ENCODE measurements around the gene UBAP1.
"Not testable (repeated sequence)": the region's sequence is repeated elsewhere in the genome, so short reads cannot be mapped to it uniquely, and the experiment has no call there.

UBAP1 gene

DNA sequence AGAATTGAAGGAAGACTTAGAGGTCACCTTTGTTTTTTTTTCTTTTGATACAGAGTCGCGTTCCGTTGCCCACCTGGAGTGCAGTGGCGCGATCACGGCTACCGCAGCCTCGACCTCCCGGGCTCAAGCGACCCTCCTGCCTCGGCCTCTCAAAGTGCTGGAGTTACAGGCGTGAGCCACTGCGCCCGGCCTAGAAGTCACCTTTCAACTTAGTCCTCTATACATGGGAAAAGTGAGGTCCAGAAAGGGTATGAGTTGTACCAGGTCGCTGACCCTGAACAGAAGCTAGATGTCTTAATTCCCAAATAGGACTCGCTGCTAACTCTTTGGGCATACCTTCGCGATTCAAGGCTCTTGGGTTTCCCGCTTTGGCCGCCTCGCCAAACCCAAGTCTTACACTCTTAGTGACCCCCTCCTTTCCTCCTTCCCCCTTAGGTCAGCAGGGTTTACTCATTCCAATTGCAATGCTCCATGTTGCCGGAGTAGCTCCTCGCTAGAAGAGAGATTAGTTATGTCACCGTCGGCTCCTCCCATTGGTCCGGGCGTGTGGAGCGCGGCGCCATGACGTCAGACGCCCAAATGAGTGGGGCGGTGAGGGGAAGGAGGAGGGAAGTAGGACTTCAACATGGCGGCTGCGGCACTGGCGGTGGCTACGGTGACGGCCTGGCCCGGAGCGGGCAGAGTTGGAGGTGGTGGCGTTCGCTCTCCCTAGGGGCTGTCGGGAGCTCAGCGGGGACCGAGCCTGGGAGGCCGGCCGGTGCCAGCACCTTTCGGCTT, at the start of gene UBAP1:
Gene UBAP1 (plus strand): TSS at position 608 of the 777 bp plus-strand sequence. CDS start 41,872 bp downstream, outside the sequence.
- DNase-seq: peak; percentile 80

DNA sequence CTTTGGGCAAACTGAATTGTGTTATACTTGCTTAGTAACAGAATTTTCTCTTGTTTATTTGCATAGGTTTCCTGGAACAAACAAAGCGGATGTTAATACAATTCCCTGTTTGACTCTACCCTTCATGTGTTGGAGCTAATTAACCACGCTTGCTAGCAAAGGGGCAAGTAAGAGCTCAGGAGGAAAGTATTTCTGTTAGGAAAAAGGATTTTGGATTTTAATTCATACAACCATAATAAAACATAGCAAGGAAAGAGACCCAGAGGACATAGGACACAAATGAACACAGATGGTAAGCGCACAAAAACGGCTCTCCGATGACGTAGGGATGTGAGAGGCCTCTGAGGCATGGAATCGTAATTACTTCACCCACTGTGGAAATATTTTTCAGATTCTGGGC, 47.3 kb upstream of the UBAP1 start:
- no peak for DNase-seq

DNA sequence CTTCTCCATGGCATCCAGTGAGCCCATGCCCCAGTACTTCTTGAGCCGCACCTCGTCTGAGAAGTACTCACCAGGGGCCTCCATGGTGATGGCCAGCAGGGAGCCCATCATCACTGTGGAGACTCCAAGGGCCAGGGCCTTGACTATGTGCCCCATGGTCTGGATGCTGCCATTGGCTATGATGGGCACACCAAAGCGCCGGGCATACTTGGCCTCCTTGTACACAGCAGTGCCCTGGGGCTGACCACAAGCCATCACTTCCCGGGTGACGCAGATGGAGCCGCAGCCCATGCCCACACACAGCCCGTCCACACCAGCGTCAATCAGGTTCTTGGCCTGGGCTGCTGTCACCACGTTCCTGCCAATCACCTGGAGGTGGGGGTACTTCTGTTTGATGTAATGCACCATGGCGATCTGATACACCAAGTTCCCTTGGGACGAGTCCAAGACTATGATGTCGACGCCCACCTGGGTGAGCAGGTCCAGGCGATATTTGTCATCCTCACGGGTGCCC, 45.4 kb upstream of the UBAP1 start:
- DNase-seq: no peak

DNA sequence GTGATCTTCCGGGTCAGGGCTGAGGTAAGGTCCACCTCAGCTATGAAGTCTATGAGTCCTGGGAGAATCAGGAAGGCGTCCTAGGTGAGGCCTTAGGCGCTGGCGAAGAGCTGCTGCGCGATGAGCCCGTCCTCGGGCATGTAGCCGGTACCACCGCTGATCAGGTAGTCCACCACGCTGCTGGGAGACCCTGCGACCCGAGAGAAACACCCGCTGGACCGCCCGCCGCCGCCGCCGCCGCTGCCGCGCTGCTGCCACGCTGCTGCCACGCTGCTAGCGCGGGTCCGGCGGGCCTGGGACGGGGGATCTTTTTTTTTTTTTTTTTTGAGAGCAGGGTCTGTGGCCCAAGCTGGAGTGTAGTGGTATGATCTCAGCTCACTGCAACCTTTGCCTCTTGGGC, 44.3 kb upstream of the UBAP1 start:
- no peak for DNase-seq

DNA sequence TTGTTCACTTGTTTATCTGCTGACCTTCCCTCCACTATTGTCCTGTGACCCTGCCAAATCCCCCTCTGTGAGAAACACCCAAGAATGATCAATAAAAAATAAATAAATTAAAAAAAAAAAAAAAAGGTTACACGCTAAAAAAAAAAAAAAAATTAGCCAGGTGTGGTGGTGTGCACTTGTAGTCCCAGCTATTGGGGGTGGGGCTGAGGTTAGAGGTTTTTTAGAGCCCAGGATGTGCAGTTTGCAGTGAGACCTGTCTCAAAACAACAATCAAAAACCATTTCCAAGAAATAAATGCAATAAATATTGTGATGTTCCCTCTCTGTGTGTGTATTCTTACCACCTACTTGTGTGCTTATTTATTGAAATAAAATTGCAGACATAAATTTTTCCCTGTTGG, 40.2 kb upstream of the UBAP1 start:
- not testable (repeated sequence) for DNase-seq

DNA sequence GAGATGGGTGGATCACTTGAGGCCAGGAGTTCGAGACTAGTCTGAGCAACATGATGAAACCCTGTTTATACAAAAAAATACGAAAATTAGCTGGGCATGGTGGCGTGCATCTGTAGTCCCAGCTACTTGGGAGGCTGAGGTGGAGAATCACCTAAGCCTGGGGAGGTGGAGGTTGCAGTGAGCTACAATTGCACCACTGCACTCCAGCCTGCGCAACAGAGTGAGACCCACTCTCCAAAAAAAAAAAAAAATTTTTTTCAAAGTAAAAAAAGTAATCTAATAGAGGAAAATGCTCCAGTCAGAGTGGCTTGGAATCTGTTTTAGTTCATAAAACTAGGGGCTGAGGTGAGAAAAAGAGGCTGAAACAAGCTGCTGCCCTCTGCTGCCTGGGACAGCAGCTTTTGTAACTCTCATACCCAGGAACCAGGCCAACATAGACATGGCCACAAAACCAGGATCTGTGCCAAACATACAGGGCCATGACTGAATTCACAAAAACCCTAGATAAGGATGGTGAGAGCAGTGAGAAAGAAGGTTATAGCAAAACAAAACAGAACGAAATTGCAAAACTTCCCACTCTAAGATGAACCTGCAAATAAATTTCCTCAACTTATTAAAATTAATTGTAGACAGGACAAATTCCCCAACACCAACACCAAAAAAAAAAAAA, 39.2 kb upstream of the UBAP1 start:
- DNase-seq: no peak

DNA sequence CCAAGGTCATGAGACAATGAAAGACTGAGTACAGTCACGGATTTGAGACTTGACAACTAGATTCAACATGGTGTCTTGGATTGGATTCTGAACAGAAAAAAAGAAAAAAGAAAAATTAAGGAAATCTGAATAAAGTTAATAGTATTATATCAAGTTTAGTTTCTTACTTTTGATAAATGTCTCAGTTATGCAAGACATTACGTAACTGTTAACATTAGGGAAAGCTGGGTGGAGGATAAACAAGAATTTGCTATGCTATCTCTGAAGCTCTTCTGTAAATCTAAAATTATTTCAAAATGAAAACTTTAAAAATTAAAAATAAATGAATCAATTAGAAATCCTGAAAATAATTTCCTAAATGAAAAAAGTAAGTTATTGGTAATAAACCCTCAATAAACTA, 38.0 kb upstream of the UBAP1 start:
- no peak for DNase-seq

DNA sequence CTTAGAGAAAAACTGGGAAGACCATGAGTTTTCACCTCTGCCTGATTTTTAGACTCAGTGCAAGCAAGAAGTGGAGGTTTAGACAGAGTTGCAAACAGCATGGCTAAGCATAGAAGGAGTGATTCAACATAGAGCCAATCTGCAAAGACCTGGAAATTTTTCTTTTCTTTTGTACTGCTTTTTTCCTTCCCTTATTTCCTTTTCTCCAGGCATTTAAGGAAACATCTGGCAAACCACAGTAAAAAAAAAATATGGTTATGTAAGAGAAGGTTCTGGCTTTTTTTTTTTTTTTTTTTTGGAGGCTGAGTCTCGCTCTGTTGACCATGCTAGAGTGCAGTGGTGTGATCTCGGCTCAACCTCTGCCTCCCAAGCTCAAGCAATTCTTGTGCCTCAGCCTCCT, 35.7 kb upstream of the UBAP1 start:
- DNase-seq: no peak

DNA sequence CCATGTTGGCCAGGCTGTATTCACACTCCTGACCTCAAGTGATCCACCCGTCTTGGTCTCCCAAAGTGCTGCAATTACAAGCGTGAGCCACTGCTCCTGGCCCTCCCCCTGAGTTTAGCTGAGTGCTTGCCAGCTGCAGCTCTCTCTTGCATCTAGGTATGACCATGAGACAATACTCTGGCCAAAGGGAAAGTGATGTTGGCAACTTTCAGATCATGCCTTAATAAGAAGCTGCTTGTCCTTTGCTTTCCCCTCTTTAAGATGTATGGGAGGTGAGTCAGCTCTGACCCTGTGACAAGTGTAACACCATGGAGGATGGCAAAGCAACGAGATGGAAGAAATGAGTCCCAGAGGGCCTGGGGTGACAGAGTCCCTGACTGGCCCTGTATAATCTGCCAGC, 33.7 kb upstream of the UBAP1 start:
- no peak for DNase-seq

DNA sequence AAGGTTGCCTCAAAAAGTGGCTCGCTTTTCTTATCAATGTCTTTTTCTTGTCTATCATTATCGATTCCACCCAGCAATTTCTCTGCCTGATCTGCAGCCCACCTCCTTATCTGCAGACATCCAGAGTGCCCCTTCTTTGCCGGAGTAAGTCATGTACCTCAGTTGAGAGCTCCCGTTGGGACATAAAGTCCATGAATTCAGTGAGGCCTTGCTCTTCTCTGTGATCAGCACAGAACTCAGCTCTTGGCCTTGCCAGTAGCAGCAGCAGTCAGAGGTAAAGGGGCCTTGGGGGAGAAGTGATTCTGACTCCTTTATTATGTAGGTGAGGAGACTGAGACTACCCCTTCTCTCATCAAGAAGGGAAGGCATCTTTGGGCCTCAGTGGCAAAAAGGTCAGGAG, 27.4 kb upstream of the UBAP1 start:
- no peak for DNase-seq

DNA sequence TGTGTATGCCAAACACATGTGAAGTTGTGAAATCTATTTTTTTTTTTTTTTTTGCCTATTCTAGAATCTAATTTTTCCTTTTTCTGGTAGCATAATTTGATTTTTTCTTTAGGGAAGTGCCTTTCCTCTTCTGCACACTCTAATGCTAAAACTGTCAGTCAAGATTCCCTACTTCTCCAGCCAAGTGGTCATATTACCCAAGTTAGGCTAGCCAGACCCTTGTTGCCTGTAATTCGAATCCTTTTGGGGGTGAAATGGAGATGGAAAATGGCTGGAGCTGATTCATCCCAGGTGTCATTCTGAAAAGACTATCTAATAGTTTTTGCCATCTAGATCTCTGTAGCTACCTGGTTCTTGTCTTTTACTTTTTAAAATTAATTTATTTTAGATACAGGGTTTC, 24.8 kb upstream of the UBAP1 start:
- no peak for DNase-seq

DNA sequence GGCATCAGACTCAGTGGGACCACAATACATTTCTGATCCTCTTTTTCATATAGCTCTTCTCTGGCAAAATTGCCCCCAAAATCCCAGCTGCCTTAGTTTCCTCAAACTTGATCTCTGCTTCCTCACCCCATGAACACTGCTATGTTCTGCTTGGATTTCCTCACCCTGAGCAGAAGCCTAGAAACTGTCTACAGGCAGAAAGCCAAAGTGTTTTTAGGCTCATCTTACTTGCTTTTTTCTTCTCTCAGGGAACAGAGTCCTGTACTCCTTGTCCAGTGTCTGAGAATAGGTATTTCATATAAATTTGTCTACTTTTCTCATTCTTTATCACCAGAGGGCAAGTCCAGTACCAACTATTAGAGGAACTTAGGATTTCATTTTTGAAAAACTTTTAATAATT, 21.5 kb upstream of the UBAP1 start:
- DNase-seq: no peak

DNA sequence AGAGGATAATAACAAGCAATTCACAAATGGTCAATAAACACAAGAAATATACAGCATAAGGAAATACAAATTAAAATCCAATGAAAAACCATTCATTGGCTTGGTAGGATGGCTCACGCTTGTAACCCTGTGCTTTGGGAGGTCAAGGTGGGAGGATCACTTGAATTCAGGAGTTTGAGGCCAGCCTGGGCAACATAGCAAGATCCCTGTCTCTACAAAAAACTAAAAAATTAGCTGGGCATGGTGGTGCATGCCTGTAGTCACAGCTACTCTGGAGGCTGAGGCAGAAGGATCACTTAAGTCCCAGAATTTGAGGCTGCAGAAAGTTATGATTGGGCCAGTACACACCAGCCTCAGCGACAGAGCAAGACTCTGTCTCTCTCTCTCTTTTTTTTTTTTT, 20.9 kb upstream of the UBAP1 start:
- no peak for DNase-seq

DNA sequence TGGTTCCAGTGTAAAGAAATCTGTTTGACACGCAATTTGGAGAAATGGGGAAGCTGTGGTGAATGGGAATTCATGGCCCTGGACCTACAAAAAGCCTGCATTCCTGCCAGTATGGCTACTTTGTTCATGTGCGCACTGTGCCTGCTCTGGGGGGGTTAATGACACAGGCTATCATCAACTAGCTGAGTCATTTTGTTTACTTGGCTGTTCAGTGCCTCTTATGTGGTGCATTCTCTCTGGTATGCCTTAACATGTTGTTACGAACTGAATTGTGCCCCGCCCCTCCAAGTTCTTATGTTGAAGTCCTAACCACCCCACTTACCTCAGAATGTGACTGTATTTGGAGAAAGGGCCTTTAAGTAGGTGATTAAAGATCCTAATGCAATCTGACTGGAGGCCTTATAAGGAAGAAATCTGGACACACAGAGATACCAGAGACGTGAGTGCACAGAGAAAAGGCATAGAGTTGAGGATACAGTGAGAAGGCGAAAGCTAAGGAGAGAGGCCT, 20.4 kb upstream of the UBAP1 start:
- DNase-seq: no peak

DNA sequence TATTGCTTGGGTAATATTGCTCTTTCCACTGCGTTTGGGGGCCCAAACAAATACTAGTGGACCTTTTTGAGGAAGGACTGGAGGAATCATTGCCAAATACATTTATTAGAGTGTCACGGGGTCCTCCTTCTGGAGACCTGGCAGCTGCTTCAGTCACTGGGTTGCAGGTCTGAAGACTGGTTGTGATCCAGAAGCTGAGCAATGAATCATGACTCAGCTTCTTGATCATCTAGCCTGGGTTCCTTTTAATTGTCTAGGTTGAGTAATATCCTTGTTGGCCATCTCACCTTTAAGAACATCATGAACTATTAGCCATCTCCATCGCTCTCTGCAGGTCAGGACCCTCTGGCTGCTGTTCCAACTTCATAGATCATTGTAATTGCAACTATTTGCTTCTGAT, 15.4 kb upstream of the UBAP1 start:
- no peak for DNase-seq

DNA sequence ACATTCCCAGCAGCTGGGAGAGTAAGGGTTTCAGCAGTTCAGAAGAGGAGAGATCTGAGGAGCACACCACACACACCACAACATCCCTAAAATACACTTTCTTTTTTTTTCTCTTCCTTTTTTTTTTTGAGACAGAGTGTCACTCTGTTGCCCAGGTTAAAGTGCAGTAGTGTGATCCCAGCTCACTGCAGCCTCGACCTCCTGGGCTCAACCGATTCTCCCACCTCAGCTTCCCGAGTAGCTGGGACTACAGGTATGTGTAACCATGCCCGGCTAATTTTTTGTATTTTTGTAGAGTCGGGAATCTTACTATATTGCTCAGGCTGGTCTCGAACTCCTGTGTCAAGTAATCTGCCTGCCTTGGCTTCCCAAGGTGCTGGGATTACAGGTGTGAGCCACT, 9.7 kb upstream of the UBAP1 start:
- DNase-seq: no peak

DNA sequence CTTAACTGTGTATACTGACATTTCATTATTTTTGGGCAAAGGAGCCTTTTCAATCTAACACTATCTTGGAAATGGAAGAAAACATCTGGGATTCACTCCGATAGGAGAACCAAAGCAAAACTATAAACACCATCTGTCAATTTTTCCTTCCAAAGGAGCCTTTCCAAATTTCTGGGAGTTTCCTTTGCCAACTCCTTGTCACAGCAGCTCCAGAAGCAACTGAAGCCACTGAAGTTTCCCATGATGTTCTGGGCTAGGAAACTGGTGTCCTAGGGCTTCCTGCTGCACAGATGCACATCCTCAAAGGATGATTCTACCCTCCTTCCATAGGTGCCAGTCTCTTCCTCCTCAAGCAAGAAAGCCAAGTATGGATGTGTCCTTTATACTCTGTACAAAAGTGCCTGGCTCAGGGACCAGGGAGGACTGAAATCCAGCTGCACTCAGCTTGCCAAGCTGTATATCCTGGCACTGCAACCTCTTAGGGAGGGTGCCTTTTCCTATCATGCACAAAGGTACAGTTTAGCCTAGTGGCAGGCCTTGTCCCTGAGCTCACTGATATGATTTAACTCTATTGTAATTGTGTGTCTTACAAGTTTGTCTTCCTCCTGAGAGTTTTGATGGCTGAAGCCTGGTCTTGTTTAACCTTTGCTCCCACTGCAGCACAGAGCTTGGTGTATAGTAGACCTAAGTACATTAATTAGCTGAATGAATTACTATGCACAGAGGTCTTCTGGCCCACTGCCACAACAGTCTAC, 8.4 kb upstream of the UBAP1 start:
- DNase-seq: peak; percentile 15

DNA sequence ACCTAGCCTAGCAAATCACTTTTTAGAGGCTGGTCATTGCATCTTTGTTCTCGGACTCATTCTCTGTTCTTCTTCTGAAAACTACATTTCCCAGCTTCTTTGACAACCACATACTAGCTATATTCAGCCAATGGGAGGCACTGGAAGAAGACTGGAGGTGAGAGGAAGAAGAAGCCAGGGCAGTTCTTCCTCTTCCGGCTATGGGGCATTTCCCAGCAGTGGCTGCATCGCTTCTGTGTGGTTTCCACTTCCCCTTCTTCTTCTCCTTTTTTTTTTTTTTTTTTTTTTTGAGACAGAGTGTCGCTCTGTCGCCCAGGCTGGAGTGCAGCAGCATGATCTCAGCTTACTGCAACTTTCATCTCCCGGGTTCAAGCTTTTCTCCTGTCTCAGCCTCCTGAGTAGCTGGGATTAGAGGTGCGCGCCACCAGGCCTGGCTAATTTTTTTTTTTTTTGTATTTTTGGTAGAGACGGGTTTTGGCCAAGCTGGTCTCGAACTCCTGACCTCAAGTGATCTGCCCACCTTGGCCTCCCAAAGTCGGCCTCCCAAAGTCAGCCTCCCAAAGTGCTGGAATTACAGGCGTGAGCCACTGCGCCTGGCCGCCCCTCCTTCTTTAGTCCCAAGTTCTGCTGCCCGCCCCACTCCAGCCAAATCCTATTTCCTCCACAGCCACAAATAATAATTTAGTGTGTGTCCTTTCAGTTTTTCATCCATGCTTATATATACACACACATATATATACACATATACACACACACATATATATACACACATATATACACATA, 6.9 kb upstream of the UBAP1 start:
- no peak for DNase-seq

DNA sequence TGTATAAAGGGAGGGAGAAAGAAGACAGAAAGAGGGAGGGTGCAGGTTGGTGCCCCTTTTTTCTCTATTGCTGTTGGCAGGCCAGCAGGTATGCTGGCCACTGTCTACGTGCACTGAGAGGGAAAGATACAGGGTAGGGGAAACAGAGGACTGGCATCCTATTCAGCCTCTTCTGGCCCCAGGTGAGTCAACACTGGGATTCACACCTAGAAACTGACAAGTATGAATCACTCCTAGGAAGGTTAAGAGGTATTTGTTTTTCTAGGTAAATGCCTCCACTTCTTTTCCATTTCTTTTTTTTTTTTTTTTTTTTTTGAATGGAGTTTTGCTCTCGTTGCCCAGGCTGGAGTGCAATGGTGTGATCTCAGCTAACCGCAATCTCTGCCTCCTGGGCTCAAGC, 2.8 kb upstream of the UBAP1 start:
- DNase-seq: no peak

DNA sequence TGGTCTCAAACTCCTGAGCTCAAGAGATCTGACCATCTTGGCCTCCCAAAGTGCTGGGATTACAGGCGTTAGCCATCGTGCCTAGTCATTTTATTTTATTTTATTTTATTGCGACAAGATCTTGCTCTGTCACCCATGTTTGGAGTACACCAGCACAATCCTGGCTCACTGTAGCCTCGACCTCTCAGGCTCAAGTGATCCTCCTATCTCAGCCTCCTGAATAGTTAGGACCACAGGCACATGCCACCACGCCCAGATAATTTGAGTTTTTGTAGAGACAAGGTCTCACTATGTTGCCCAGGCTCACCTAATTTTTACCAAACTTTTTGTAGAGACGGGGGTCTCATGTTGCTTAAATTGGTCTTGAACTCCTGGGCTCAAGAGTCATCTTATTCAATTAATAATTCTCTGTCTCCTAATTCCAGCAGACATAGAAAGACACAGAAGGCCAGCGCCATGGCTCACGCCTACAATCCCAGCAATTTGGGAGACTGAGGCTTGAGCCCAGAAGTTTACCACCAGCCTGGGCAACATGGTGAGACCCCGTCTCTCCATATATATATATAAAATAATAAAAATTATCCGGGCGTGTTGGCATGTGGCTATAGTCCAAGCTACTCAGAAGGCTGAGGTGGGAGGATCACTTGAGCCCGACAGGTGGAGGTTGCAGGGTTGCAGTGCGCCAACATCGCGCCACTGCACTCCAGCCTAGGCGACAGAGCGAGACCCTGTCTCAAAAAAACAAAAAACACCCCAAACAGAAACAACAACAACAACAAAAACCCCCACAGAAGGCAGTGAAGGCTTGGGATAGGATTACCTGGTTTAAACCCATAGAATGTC, 1.0 kb upstream of the UBAP1 start:
- DNase-seq: no peak

DNA sequence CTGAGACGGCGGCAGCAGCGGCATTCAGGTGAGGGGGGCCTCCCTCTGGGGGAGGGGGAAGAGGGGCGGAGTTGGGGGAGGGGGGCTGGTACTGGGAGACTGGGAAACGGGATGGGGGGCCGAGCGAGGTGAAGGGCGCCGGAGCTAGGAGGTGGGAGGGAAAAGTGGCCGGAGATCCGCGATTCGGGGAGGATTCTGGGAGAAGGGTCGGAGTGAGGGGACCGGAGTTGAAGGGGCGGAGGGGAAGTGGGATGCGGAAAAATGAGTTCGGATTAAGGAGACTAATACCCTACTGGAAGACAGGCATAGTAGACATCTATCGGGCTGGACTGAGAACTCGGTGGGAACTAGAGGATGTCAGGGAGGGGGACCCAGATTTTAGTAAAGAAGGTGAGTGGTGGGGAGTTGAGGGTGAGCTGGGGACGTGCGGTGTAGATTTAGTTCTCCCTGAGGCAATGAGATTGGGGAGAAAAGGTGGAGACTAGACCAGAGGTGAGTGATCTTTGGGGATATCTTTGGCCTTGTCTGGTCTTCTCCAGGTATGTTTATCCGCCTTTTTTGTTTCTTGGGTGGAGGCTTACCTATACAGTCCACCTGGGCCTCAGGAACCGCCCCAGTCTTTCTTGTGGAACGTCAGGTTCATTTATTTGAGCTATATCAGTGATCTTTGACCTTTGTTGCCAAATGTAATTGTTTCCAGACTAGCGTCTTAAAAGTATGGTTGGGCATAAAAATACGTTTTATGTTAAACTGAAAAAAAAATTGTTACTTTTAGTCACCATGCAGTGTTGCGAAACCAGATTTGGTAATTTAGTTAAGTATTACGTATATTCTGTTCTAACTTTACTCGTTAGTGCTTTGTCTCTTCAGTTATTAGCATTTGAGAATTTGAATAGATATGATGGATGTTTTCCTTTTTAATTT, 632 bp downstream of the UBAP1 start:
- DNase-seq: peak; percentile 26

Data from NCI-H2171 (cell line).